A549 (cell line): ENCODE measurements around the gene PDHB.
"Not testable (repeated sequence)": the region's sequence is repeated elsewhere in the genome, so short reads cannot be mapped to it uniquely, and the experiment has no call there.

Experiments
- CTCF ChIP-seq: fragments of >200 bp; sonication (Bioruptor Twin); formaldehyde crosslinking; IDR thresholded peaks from 3 replicates; pipeline ENCODE4 v1.5.1; 2016
- EP300 ChIP-seq, 2 experiments: fragments of >200 bp; sonication (Bioruptor Twin); formaldehyde crosslinking; IDR thresholded peaks; 2 replicates in 1 of 2; 3 replicates in 1 of 2; pipeline ENCODE4 v1.6.1; 2016 to 2017
- NR3C1 ChIP-seq: fragments of >200 bp; sonication (Bioruptor Twin); formaldehyde crosslinking; IDR thresholded peaks from 3 replicates; pipeline ENCODE4 v1.6.1; 2017
- PHF8 ChIP-seq: fragments of 200-600 bp; sonication (generic); IDR thresholded peaks from 2 replicates; pipeline ENCODE4 v1.6.1; 2016; ENCODE audit warnings: low read depth, mild to moderate bottlenecking, antibody characterized with exemption, moderate library complexity, borderline replicate concordance
- POLR2A ChIP-seq: IDR thresholded peaks from 2 replicates; pipeline ENCODE4 v1.6.1; 2012; ENCODE audit warnings: mild to moderate bottlenecking, low read length
- RNF2 ChIP-seq: fragments of 200-600 bp; sonication (generic); IDR thresholded peaks from 2 replicates; pipeline ENCODE4 v1.6.1; 2016; ENCODE audit warnings: low read depth, mild to moderate bottlenecking, antibody characterized with exemption, moderate library complexity, borderline replicate concordance
- USF2 ChIP-seq: fragments of 450-650 bp; IDR thresholded peaks from 2 replicates; pipeline ENCODE4 v1.6.1; 2014; ENCODE audit warnings: antibody characterized with exemption

- TF ChIP-seq CTCF; EP300 (IDR thresholded peaks at IDR 0.05); USF2; PHF8; NR3C1; POLR2A; RNF2: not testable (repeated sequence)
These were observed 3.6 kb upstream of the PDHB start for GRCh38 chr3:58437276-58437675.
